Transverse colon (tissue), 4 donors: ENCODE data around the gene MOB3B. TPM values are rescaled to one million over a fixed set of nuclear protein-coding genes. Genes with fewer than 3 reads are reported as not detected.

Experiments
- DNase-seq: peaks from one replicate; pipeline ENCODE4 v3.0.0-alpha.2; 2019
- H3K27ac ChIP-seq, 4 donors: fragments of 200-600 bp; sonication (generic); 2 replicates each; pipeline ENCODE4 v1.5.1; 2016 to 2018; ENCODE audit warnings: inconsistent platforms in 4 of 4
- H3K27me3 ChIP-seq: fragments of 200-600 bp; sonication (generic); 2 replicates; pipeline ENCODE4 v1.5.1; 2017; ENCODE audit warnings: inconsistent platforms
- H3K36me3 ChIP-seq, 4 donors: fragments of 200-600 bp; sonication (generic); 2 replicates each; pipeline ENCODE4 v1.5.1; 2017 to 2019; ENCODE audit warnings: inconsistent platforms in 4 of 4
- H3K4me1 ChIP-seq, 4 donors: fragments of 200-600 bp; sonication (generic); 2 replicates each; pipeline ENCODE4 v1.5.1; 2017 to 2020; ENCODE audit warnings: inconsistent platforms in 4 of 4
- H3K4me3 ChIP-seq, 4 donors: fragments of 200-600 bp; sonication (generic); 1 replicate in 1 of 4; 2 replicates in 3 of 4; pipeline versions ENCODE4 v1.5.1 to v1.6.1; 2017 to 2019; ENCODE audit warnings: inconsistent platforms in 4 of 4
- H3K9me3 ChIP-seq, 2 donors: fragments of 200-600 bp; sonication (generic); 2 replicates each; pipeline ENCODE4 v1.5.1; 2017 to 2019; ENCODE audit warnings: inconsistent platforms in 2 of 2
- EP300 ChIP-seq: sonication (generic); formaldehyde crosslinking; IDR thresholded peaks from one replicate; pipeline ENCODE4 v1.6.1; 2017; ENCODE audit warnings: antibody characterized with exemption, low read depth
- POLR2A ChIP-seq: fragments of 450-650 bp; IDR thresholded peaks from one replicate; pipeline ENCODE4 v1.6.1; 2016; ENCODE audit warnings: antibody characterized with exemption, mild to moderate bottlenecking, moderate library complexity
- POLR2AphosphoS5 ChIP-seq, 3 donors: sonication (generic); formaldehyde crosslinking; IDR thresholded peaks; one replicate each; pipeline ENCODE4 v1.6.1; 2016; ENCODE audit warnings: antibody characterized with exemption in 3 of 3
- WGBS, 2 donors: methylation state at CpG; one replicate each; pipeline ENCODE4 v1.1.5; 2018; ENCODE audit warnings: low coverage in 1 of 2; 5-methylcytosine and 5-hydroxymethylcytosine counted together
- in situ Hi-C, 4 donors: fragments of 200-750 bp; cut with MboI; loops; one replicate each; pipeline versions ENCODE4 v1.15.0 to v1.15.1; 2017; ENCODE audit warnings: low sequenced_read_pairs in 3 of 4, low pct_ligation_motif_present in 1 of 4, low pct_unique_long_range_greater_than_20kb in 1 of 4
- intact Hi-C: fragments of 100-400 bp; cut with DNase I; formaldehyde crosslinking; loops from one replicate; pipeline ENCODE4 v1.15.1; 2023; ENCODE audit warnings: low total_unique reads
- total RNA-seq, 4 donors: library from RNA; depleted of rRNA; stranded (reverse); fragments of >200 nt; gene quantifications; one replicate each; pipeline ENCODE4 v1.1.0, GENCODE V29; 2016
- TF ChIP-seq, protein P1 (sequence below), 5 experiments: fragments of 200-600 bp in 3 of 5; fragments of 450-650 bp in 2 of 5; sonication (generic) in 3 of 5; IDR thresholded peaks; 1 replicate in 2 of 5; 2 replicates in 3 of 5; pipeline ENCODE4 v1.5.1; 2016 to 2017; ENCODE audit warnings: antibody characterized with exemption in 5 of 5, inconsistent platforms in 3 of 5, mild to moderate bottlenecking in 2 of 5, moderate library complexity in 1 of 5

The MOB3B gene
- total RNA-seq, 4 donors from 2014 or later, result 18.3 to 39.7 (median 29.1) TPM

DNA sequence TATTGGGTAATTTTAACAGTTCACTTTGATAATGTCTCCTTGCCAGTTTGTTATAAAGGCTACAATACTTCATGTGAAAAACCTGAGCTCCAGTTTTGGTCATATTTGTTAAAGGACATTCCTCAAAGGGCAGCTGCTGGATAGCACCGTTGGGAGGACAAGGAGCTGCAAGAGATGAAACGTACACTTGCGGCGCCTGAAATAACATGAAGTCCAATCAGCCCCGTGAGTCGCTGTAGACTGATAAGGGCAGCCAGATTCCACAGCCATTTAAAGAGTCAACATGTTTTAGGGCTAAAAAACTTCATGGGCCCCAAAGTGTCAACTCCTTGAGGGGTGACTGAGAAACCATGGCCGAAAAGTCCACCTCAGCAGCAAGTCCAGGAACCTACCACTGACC is 91.1 kb downstream of the MOB3B start:
- no peak overlapping the region for H3K4me3 ChIP-seq
- TF ChIP-seq POLR2A, result no peak
- no peak for TF ChIP-seq POLR2AphosphoS5 (IDR thresholded peaks at IDR 0.05)
- no peak for TF ChIP-seq EP300
- TF ChIP-seq, protein P1, sequence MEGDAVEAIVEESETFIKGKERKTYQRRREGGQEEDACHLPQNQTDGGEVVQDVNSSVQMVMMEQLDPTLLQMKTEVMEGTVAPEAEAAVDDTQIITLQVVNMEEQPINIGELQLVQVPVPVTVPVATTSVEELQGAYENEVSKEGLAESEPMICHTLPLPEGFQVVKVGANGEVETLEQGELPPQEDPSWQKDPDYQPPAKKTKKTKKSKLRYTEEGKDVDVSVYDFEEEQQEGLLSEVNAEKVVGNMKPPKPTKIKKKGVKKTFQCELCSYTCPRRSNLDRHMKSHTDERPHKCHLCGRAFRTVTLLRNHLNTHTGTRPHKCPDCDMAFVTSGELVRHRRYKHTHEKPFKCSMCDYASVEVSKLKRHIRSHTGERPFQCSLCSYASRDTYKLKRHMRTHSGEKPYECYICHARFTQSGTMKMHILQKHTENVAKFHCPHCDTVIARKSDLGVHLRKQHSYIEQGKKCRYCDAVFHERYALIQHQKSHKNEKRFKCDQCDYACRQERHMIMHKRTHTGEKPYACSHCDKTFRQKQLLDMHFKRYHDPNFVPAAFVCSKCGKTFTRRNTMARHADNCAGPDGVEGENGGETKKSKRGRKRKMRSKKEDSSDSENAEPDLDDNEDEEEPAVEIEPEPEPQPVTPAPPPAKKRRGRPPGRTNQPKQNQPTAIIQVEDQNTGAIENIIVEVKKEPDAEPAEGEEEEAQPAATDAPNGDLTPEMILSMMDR (IDR thresholded peaks at IDR 0.05), result no peak
- no peaks in the 10 kb centered on the region for H3K36me3 ChIP-seq
- in situ Hi-C loops (no loop called here), intact Hi-C loops (no loop called here)
- no peak overlapping the region for H3K27ac ChIP-seq
- DNase-seq, result no peak
- 79 to 87% methylated on average over 4 to 7 of the region's 7 CpGs for WGBS, 2 donors
- no peaks in the 10 kb centered on the region for H3K27me3 ChIP-seq
- peaks cover 10 to 68% (median 34%) of the 10 kb centered on the region in 4 donors for H3K4me1 ChIP-seq
- no peaks in the 10 kb centered on the region for H3K9me3 ChIP-seq

DNA sequence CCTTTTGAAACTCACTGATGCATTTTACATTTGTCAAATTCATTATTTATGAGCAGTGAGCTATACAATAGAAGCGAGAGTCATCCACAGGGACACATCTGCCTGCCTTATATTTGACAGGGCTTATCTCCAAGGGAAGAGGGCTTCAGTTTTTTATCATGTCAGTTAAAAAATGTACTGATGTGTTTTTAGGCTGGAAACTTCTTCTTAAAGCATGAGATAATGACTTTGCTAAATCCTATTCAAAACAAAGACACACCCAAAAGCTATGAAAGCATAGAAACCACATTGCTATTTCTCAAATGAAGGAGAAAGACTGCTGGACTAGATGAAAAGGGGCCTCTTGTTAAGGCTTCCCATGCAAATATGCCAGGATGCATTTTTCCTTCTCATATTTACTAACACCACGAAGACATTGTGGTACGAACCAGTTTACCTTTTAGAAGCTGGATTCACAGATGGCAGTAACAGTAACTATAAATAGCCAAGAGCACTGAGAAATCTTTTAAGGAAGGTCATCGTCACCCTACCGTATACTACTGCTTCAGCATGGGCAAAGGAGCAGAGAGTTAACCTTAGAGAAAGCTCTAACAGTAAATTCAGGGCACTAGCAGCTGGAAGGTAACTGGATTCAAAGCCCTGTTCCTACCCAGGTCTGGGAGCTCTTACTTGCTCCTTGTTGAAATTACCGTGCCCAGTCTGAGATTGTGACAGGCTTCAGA is 91.8 kb downstream of the MOB3B start:
- no peak overlapping the region for H3K4me3 ChIP-seq
- no peaks in the 10 kb centered on the region for H3K9me3 ChIP-seq
- intact Hi-C loops, result no loop called here
- H3K4me1 ChIP-seq, result peaks cover 12 to 68% (median 33%) of the 10 kb centered on the region in 4 donors
- no peak overlapping the region for H3K27ac ChIP-seq
- in situ Hi-C loops, result no loop called here
- 62 to 76% methylated on average over 4 to 6 of the region's 6 CpGs for WGBS, 2 donors
- DNase-seq, result no peak
- no peaks in the 10 kb centered on the region for H3K36me3 ChIP-seq
- no peaks in the 10 kb centered on the region for H3K27me3 ChIP-seq
- TF ChIP-seq, protein P1 (IDR thresholded peaks at IDR 0.05), result no peak
- no peak for TF ChIP-seq POLR2AphosphoS5 (IDR thresholded peaks at IDR 0.05)
- no peak for TF ChIP-seq EP300
- TF ChIP-seq POLR2A, result no peak

DNA sequence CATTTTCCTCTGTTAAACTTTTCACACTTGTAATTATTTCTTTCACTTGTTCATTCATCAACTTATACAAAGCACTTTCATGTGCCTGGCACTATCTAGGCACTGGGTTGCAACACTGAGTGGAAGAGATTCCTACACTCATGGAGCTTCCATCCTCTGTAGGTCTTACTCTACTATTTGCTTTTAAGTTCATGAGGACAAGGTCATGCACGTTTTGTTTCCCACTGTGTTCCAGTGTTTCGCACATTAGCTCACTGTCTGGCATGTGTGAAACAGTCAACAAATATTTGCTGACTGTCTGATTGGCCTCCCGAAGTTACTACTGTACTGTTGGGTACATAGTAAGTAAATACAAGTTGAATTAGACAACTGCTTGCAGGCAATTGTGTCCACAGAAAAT is 93.4 kb downstream of the MOB3B start:
- H3K4me1 ChIP-seq, result peaks cover 17 to 68% (median 31%) of the 10 kb centered on the region in 4 donors
- H3K9me3 ChIP-seq, result no peaks in the 10 kb centered on the region
- intact Hi-C loops, result no loop called here
- 44 to 73% methylated on average over 3 of the region's 3 CpGs for WGBS, 2 donors
- H3K4me3 ChIP-seq, result no peak overlapping the region
- H3K36me3 ChIP-seq, result no peaks in the 10 kb centered on the region
- no peak for TF ChIP-seq POLR2A
- TF ChIP-seq, protein P1 (IDR thresholded peaks at IDR 0.05), result no peak
- no peak for TF ChIP-seq POLR2AphosphoS5 (IDR thresholded peaks at IDR 0.05)
- no peak for TF ChIP-seq EP300
- no peak overlapping the region for H3K27ac ChIP-seq
- DNase-seq, result no peak
- in situ Hi-C loops, result no loop called here
- H3K27me3 ChIP-seq, result no peaks in the 10 kb centered on the region

DNA sequence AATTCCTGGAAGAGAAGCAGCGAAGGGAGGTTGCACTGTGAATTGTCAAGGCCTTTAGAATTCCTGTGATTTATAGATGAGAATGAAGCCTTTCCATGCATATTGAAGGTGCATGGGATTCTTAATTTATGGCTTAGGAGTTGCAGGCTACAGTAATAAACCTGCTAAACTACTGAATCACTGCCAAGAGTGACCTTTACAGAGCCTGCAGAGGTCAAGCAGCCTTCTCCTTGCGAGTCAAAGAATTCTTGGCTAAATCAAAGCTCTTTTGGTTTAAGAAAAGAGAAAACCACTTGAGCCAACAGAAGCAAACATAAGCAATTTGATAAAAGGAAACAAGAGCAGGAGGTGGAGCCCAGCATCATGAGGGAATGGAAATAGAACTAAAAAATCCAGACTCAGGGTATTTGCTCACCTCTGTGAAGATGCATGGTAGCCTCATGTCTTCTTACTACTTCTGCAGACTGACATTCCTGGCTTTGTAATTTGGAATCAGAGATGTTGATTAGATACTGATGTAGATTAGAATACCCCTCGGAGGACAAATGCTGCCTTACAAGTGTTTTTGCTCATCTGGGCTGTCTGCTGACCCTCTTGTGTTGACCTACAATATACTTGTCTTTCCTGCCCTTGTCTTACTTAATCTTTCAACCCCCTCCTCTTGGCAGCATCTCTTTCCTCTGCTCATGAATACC is 95.8 kb downstream of the MOB3B start:
- in situ Hi-C loops, result no loop called here
- peaks cover 17 to 86% (median 34%) of the 10 kb centered on the region in 4 donors for H3K4me1 ChIP-seq
- no peaks in the 10 kb centered on the region for H3K9me3 ChIP-seq
- no peak for DNase-seq
- 50 to 69% methylated on average over 1 to 3 of the region's 3 CpGs for WGBS, 2 donors
- no peaks in the 10 kb centered on the region for H3K36me3 ChIP-seq
- intact Hi-C loops, result no loop called here
- H3K27ac ChIP-seq, result peak overlapping the region; percentile 5 to 28 (median 11)
- H3K27me3 ChIP-seq, result no peaks in the 10 kb centered on the region
- no peak overlapping the region for H3K4me3 ChIP-seq
- TF ChIP-seq EP300, result no peak
- no peak for TF ChIP-seq POLR2A
- TF ChIP-seq, protein P1 (IDR thresholded peaks at IDR 0.05), result no peak
- TF ChIP-seq POLR2AphosphoS5 (IDR thresholded peaks at IDR 0.05), result no peak
